ENCODE results near the gene FAM107B.
"Not testable (repeated sequence)": the region's sequence is repeated elsewhere in the genome, so short reads cannot be mapped to it uniquely, and the experiment has no call there.

FAM107B gene

DNA sequence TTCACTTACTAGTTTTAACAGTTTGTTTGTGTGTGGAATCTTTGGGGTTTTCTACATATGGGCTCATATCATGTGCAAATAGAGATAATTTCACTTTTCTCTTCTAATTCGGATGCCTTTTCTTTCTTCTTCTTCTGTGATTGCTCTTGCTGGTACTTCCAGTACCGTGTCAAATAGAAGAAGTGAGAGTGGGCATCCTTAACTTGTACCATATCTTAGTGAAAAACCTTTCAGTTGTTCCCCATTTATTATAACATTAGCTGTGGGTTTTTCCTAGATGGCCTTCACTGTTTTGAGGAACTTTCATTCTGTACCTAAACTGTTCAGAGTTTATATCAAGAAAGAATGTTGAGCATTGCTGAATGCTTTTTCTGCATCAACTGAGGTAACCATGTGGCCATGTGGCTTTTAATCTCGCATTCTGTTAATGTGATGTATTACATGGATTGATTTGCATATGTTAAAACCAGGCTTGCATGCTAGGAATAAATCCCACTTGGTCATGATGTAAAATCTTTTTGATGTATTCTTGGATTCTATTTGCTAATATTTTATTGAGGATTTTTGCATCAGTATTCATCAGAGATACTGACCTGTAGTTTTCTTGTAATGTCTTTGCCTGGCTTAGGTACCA is 78.7 kb downstream of the FAM107B start:
- DNase-seq (ENCODE audit: low read depth in 2 of 2), result no peak

DNA sequence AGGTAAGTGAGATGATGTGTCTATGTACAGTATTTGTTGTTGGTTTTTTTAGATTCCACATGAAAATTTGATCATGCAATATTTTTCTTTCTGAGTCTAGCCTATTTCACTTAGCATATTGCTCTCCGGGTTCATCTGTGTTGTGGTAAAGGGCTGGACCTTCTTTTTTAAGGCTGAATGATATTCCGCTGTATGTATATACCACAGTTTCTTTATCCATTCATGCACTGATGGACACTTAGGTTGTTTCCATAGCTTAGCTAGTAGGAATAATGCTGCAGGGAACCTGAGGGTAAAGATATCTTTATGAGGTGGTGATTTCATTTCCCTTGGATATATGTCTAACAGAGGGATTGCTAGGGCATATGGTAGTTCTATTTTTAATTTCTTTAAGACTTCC is 80.8 kb downstream of the FAM107B start:
- DNase-seq (ENCODE audit: low read depth in 2 of 2), result no peak

- no peak for DNase-seq (ENCODE audit: low read depth in 2 of 2)
These were observed 82.2 kb downstream of the FAM107B start for GRCh38 chr10:14692344-14693076.

DNA sequence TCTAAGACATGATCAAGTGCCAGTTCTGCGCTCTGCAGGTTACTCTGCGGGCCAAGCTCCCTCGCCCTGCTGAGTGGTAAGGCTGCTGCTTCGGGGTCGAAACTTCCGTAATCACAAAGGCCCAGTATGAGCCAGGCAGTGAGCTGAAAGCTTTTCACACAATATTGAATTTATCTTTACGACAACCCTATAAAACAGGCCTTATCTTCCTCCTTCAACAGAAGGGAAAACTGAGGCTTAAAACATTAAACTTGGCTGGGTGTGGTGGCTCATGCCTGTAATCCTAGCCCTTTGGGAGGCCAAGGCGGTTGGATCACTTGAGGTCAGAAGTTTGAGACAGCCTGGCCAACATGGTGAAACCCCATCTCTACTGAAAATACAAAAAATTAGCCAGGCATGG is 83.3 kb downstream of the FAM107B start:
- no peak for DNase-seq (ENCODE audit: low read depth in 2 of 2)

DNA sequence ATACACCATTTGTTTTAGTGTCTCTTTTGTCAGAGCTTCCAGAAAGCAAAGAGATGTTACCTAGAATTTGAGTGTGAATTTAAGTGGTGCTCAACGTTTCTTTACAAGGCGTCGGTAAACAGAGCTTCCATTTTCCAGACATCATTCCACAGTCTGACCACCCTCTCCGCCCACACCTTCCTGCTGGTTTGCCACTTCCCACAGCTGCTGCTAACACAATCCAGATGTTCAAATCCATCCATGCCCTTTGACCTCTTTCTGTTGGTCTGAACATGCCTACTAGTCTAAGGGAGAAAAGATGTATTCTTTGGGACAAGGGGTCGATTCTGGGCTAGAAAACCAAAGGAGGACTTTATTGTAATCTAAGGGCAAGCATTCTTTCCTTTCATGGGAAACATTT is 86.1 kb downstream of the FAM107B start:
- DNase-seq (ENCODE audit: low read depth in 2 of 2), result peak; percentile 39 to 41

DNA sequence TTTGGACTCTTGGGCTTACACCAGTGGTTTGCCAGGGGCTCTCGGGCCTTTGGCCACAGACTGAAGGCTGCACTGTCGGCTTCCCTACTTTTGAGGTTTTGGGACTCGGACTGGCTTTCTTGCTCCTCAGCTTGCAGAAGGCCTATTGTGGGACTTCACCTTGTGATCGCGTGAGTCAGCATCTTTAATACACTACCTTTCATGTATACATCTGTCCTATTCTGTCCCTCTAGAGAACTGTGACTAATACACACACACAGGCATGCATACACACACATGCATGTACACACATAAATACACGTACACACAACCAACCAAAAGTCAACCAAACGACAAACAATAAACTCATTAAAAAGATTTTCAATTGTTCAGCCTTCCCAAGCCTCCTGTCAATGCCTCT is 86.5 kb downstream of the FAM107B start:
- DNase-seq (ENCODE audit: low read depth in 2 of 2), result not testable (repeated sequence)

DNA sequence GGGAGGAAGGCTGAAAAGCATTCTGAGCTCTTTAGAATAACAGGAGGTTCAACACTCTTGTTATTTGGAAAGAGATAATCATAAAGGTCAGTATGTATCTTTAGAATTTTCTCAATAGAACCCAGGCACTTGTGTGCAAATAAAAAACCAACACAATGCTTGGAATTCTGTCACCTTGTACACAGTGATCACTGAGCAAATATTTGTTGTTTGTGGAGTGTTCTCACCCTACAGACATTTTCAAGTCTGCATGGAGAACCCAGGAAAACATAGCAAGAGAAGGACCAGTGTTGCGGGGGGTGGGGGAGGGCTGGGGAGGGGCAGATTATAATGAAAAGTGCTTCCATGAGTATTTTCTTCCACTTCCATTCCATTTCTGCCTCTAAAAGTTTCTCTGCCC is 87.4 kb downstream of the FAM107B start:
- no peak for DNase-seq (ENCODE audit: low read depth in 2 of 2)

GRCh38 chr10:14686356-14686755 is 88.3 kb downstream of the FAM107B start:
- DNase-seq (ENCODE audit: low read depth in 2 of 2), result no peak

DNA sequence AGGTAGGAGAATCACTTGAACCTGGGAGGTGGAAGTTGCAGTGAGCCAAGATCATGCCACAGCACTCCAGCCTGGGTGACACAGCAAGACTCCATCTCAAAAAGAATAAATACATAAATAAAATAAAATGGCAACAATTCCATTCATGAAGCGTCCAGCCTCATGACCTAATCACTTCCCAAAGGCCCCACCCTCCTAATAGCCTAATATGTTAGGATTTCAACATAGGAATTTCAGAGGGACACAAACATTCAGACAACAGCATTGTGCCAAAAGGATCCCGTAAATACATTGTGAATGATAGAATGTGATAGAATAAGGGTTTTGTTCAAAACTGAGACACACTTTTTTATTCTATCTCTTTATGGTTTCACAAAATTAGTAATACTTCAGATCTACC is 90.3 kb downstream of the FAM107B start:
- DNase-seq (ENCODE audit: low read depth in 2 of 2), result no peak

DNA sequence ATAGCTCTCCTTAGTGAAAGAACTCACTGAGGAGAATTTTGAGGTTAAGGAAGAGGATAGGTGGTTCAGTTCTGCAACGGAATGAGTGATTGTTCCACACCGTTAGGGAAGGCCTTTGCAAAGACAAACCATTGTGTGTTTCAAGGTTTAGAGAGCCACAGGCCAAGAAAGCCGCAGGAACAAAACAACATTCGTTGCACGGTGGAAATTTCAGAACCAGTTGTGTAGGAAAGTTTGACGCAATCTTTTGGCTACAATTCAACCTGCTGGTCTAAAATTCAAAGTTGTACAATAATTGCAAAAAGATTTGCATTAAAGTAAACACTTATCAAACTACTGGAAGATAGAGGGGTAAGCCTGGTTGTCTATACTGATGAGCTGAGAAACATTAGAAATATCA is 91.4 kb downstream of the FAM107B start:
- DNase-seq (ENCODE audit: low read depth in 2 of 2), result no peak

- DNase-seq (ENCODE audit: low read depth in 2 of 2), result no peak
These were observed 92.9 kb downstream of the FAM107B start for GRCh38 chr10:14681802-14682201.

DNA sequence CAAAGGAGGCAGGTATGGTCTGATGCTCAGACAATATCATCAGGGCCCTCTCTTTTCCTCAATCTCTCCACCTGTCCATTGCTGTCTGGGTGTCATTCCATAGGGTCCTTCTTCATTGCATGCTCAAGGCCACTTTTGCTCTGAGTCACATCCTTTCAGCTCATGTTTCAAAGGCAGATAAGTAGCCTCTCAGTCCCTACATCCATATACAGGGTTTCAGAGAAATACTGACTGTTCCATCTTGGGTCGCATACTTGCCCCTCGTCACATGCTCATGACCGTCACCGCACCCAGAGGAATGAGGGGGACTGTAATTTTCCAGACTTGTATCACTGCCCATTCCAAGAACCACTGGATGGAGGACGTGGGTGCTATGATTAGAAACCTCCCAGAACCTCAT is 93.4 kb downstream of the FAM107B start:
- DNase-seq (ENCODE audit: low read depth in 2 of 2), result no peak

- no peak for DNase-seq (ENCODE audit: low read depth in 2 of 2)
These were observed 96.1 kb downstream of the FAM107B start for GRCh38 chr10:14678637-14679036.

- no peak for DNase-seq (ENCODE audit: low read depth in 2 of 2)
These were observed 98.0 kb downstream of the FAM107B start for GRCh38 chr10:14676732-14677131.

GRCh38 chr10:14674376-14675050 is 100.2 kb downstream of the FAM107B start:
- DNase-seq (ENCODE audit: low read depth in 2 of 2), result no peak

DNA sequence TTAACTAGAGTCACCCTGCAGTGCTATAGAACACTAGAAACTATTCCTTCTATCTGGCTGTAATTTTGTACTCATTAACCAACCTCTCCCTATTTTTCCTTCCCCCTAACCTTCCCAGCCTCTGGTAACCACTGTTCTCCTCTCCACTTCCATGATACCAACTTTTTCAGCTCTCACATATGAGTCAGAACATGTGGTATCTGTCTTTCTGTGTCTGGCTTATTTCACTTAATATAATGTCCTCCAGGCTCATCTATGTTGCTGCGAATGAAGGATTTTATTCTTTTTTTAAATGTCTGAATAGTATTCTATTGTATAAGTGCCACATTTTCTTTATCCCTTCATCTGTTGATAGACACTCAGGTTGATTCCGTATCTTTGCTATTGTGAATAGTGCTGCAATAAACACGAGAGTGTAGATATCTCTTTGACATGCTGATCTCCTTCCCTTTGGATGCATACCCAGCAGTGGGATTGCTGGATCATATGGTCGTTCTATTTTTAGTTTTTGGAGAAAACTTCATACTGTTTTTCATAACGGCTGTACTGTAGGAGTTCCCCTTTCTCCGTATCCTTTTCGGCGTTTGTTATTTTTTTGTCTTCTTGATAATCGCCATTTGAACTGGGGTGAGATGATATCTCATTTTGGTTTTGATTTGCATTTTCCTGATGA is 101.4 kb downstream of the FAM107B start:
- no peak for DNase-seq (ENCODE audit: low read depth in 2 of 2)

DNA sequence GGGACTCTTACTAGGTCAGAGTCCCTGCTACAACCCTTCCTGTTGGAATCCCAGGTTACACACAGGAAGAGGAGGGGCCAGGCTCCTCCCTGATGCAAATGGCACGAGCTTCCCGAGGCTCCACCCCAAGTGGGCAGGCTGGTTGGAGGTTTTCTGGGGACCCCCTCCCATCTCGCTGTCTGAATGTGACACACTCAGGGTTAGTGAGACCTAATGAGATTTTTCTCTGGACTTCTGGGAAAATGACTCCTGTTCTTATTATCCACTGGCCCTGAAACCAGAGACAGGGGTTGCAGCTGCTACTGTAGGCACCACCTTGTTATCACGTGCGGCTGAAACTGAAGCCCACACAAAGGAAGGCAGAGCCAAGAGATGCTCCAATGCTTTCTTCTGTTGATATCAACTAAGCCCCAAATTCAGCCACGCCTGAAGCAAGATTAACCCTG is 103.3 kb downstream of the FAM107B start:
- no peak for DNase-seq (ENCODE audit: low read depth in 2 of 2)

- DNase-seq (ENCODE audit: low read depth in 2 of 2), result peak; percentile 38 to 52
These were observed 104.0 kb downstream of the FAM107B start for GRCh38 chr10:14670551-14671240.

- no peak for DNase-seq (ENCODE audit: low read depth in 2 of 2)
These were observed 105.1 kb downstream of the FAM107B start for GRCh38 chr10:14669576-14669975.

- DNase-seq (ENCODE audit: low read depth in 2 of 2), result no peak
These were observed 106.9 kb downstream of the FAM107B start for GRCh38 chr10:14667781-14668180.

- DNase-seq (ENCODE audit: low read depth in 2 of 2), result no peak
These were observed 107.4 kb downstream of the FAM107B start for GRCh38 chr10:14667280-14667679.
